NCI-H748 (cell line): ENCODE results near the gene ANKRD55.
"Not testable (repeated sequence)": the region's sequence is repeated elsewhere in the genome, so short reads cannot be mapped to it uniquely, and the experiment has no call there.

Experiments
- DNase-seq: peaks from one replicate; lab custom pipeline; 2025; ENCODE audit not compliant: unreplicated experiment; lab: John Stamatoyannopoulos, UW

Gene ANKRD55

DNA sequence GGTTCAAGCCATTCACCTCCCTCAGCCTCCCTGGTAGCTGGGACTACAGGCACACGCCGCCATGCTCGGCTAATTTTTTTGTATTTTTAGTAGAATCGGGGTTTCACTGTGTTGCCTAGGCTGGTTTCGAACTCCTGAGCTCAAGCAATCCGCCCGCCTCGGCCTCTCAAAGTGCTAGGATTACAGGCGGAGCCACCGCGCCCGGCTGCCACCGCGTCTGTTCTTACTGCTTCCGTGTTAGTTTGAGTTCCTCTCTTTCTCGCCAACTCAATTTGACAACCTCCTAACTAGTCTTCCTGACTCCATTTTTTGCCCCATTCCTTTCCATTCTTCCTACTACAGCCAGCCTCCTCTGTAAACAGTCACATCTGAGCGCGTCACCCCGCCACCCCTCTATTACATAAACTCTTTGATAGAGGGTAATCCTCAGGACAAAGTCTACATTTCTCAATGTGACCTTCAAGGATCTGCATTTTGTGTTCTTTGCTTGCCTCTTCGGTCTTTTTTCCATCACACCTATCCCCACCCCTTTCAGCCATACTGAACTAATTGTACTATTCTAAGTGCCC, 149.8 kb downstream of the ANKRD55 start:
- DNase-seq = no peak

DNA sequence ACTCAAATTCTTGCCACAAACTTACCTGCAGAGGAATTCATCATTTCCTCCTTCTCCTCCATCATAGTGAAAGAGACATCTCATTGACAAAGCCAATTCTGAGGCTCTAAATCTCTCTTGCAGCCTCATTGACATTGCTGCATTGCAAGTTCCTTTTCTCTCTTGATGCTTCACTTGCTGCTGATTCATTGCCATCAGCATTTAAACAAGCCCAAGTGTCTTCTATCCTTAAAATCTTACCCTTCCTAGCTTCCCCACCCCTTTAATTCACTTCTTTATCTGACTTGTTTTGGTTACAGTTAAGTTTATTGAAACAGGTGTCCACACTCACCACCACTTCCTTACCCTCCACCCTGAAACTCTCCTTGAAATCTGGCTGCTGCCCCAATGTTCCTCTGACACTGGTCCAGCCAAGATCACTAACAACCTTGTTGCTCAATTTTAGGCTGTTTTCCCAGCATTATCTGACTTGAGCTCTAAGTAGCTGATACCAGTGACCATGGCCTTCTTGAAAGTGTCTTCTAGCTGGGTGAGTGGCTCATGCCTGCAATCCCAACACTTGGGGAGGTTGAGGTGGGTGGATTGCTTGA, 152.0 kb downstream of the ANKRD55 start:
- not testable (repeated sequence) for DNase-seq

DNA sequence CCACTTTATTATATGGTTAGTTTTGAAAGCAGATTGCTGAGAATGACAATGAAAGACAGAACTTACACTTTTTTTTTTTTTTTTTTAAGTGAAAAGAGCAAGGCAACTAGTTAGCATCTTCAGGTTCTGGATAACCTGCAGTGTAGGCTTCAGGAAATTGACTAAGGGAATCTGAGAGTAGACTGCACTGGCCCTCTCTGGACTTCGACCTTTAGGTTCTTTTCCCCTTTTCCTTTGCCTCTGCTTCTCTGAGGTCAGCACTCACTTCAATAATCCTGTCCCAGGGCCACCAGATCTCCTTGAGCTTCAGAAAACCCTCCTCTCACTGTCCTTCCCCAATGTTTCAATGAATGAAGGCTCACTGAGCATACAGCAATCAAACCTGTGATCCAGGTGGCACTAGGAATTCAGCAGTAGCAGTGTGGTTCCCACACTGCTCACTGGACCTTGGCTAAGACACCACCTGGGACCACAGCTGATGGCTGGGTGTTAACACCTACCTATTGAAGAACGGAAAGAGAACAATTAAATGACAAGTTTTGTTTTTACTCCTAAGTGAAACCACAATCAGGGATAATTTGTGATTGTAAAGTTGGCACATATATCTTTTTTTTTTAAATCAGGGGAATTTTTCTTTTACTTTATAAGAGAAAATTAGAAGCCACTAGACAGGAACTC, 152.6 kb downstream of the ANKRD55 start:
- DNase-seq = no peak

DNA sequence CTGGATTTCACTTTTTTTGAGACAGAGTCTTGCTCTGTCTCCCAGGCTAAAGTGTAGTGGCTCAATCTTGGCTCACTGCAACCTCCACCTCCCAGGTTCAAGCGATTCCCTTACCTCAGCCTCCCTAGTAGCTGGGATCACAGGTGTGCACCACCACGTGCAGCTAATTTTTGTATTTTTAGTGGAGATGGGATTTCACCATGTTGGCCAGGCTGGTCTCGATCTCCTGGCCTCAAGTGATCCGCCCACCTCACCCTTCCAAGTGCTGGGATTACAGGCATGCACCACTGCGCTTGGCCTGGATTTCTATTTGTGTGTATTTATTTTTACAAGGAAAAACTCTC, 154.0 kb downstream of the ANKRD55 start:
- DNase-seq = not testable (repeated sequence)

DNA sequence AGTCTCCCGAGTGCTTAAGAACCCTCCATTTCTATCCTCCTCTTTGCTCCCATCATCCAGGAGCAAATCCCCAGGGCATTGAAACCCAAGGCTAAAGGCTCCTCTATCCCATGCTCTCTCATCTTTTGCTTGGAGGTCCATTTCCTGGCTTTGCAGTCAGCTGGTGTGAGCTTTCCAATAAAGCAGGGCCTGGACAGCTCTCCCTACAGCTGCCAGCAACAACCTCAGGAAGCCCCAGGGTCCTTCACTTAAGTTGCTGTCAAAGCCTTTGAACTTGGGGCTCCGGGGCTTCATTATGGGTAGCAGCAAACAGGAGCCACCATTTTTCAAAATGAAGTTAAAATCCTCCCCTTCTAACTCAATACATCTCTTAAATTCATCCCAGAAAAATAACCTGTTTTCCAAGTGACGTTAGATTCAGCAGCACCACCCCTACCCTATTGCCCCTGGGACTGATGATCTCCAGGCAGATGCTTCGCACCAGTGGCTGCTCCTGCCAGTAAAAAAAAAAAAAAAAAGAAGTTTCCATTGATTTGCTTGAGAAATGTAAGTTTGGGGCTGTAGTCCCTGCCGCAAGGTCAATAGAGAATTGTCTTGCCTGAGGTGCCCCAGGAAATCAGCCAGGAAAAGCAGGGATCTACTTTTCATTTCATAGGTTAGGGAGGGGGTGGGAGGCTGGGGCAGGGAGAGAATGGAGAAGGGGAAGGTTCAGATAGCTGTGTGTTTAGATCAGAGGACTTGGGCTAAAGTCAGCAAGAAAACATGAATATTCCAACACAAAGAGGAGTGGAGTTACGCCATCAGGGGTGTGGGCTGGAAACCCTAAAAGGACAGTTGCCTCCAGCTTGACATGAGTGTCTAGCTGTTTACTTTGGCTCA, 154.6 kb downstream of the ANKRD55 start:
- no peak for DNase-seq

DNA sequence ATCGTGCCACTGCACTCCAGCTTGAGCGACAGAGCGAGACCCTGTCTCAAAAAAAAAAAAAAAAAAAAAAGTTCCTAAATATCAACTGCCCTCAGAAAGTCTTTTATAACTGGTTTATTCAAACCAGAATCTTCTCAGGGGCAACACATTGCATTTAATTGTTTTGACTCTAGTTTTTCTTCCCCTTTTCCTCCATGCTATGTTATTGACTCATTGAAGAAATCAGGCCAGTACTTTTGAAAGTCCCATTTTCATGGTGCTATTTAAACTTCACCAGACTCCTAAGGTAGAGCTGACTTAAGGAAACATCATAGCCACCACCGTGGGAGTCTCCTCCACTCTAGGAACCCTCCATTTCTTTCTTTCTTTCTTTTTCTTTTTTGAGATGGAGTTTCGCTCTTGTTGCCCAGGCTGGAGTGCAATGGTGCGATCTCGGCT, 155.3 kb downstream of the ANKRD55 start:
- no peak for DNase-seq

DNA sequence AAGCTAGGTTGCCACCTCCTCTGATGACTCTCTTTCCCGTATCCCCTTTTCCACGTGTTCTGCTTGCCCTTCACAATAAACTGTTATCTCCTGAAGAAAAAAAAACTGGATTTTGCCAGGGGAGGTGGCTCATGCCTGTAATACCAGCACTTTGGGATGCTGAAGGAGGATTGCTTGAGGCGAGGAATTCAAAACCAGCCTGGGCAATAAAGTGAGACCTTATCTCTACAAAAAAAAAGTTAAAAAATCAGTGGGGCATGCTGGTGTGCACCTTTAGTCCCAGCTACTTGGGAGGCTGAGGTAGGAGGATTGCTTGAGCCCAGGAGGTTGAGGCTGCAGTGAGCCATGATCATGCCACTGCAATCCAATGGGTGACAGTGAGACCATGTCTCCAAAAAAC, 156.6 kb downstream of the ANKRD55 start:
- no peak for DNase-seq

DNA sequence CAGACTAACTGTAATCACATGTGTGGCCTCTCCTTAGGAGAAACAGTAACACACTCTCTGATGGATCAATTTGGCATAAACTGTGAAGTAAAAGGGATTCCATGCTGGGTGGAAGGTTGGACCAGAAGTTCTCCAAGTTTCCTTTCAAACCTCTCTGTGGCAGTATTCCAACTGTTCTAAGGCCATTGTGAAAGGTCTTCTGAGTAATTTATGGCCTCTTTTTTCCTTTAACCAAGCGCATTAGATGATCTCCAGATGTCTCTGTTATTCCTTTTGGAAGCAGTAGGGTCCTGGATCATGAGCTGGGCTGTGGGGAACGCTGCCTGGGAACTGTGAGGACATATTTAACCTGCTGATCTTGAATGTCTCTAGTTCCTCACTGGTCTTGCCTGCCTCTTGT, 157.8 kb downstream of the ANKRD55 start:
- DNase-seq = no peak

DNA sequence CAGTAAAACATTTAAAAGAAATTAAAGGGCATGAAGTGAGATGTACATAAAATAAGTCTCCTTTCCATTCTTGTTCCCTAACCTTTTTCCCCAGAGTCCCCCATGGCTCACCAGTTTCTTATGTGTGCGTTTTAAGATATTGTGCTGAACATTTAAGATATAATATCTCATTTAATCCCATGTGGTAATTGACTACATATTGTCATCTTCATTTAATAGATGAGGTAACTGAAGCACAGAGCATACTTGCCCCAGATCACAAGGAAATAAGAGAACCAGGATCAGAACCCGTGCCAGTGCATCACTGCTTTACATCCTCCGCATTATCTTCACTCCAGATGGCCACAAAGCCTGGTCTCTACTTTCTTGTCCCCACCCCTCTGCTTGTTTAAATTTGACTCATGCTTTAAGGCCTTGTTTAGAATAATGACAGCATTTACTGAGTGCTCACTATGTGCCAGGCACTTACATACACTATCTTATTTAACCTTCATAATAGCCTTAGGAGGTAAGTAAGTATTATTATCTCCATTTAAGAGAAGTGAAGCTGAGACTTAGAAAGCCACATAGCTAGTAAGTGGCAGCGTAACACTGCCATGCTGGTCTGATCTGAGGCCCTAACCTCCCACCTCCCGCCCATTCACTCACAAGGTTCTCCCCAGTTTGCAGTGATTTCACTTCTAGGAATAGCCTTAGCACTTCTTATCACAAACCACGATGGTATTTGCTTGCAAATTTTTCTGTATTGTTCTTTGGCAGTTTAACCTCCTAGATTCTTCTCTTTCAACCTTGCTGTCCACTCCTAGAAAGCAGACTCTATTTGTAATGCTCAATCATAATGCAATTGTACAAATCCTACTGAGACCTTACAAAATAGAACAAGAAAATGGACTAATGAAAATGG, 160.0 kb downstream of the ANKRD55 start:
- no peak for DNase-seq

DNA sequence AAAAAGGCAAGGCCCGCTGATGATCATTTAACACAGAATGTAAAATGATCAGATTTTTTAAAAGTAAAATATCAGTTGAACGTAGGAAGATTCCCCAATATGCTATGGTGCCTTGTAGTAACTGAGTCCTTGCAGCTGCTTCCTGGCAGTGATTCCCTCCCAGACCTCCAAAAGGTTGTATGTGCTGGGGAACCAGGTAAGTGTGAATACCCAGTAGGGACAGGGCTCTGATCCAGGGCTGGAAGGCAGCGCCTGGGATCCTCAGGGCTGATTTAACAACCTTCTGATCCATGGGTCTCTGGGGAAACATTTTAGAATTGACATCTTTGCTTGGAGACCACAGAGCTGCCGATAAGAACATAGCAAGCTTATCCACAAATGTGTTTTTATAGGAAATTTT, 161.7 kb downstream of the ANKRD55 start:
- no peak for DNase-seq

DNA sequence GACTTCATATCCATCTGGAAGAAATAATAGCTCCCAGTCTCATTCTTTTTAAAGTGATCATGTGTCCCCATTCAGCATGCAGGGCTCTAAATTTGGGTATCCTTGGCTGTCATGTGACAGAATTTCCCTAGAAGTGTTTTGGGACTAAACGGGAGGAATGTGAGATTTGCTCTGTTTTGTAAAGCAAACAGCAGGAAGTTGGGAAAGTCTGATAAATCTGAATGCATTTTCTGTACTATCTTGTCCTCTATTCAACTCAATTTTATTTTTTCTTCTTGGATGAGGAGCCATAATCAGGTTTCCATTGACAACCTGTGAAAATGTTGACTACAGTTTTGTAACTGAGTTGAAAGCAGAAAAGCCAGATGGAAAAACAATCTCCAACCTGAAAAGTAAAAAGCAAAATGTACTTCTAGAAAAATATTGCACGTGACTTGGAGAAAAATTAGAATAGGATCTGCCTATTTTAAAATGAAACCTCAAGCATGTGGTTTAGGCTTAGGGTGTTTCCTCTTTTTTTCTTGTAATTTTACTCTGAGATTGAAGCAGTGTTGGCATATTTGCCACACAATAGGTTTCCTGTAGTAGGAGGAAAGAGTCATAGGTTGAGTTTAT, 162.2 kb downstream of the ANKRD55 start:
- no peak for DNase-seq

DNA sequence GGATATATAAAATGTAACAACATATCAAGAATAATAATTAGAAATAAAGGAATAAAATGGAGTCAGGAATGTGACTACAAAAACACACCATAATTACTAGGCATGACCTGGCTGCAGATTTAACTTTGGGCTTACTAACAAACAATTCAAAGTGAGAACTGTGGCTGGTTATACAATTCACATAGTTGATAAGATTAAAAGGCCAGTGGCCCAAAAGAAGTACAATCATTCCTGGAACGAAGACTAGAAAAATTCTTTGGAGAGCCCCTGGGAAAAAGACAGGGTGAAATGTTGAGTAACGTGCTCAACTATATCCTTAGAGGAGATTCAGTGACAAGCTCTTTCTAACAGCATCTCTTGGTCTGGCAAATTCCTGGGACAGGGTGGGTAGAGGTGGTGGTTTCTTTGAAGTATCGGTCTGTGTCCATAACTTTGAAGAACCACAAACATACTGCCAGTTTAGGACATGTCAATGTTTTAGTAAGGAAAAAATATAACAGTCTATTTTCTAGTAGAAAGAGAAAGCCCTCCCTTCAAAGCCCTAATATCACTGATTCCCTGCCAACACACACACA, 163.4 kb downstream of the ANKRD55 start:
- DNase-seq = no peak

DNA sequence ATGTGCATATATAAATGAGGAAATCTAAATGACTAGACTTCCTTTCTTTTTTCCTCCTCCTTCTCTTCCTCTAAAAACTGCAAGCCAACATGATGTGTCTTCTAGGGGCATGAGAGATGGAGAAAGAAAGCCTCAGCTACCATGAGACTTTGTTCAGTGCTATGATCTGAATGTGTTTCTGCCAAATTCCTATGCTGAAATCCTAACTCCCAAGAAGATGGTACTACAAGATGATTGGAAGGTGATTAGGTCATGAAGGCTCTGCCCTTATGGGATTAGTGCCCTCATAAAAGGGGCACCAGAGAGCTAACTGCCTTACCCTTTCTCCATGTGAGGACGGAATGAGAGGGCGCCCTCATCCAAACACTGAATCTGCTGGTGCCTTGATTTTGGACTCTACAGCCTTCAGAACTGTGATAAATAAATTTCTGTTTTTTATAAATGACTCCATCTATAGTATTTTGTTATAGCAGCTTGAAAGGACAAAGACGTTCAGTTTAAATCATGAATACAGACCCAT, 166.1 kb downstream of the ANKRD55 start:
- DNase-seq = no peak

DNA sequence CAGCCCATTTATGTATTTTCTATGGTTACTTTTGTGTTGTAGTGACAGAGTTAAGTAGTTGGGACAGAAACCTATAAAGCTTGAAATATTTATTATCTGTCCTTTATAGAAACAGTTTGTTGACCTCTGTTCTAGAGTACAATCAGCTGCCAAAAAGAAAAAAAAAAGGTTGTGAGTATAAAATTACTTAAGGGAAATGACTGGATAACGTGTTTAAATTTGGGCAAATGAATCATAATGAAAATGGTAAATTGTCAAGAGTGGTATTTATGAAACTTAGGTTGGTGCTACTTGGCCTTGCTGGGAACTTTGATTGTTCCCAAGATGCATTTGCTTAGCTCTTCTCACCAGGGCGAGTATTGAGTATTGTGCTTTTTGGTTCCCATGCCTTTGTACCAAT, 168.1 kb downstream of the ANKRD55 start:
- no peak for DNase-seq

DNA sequence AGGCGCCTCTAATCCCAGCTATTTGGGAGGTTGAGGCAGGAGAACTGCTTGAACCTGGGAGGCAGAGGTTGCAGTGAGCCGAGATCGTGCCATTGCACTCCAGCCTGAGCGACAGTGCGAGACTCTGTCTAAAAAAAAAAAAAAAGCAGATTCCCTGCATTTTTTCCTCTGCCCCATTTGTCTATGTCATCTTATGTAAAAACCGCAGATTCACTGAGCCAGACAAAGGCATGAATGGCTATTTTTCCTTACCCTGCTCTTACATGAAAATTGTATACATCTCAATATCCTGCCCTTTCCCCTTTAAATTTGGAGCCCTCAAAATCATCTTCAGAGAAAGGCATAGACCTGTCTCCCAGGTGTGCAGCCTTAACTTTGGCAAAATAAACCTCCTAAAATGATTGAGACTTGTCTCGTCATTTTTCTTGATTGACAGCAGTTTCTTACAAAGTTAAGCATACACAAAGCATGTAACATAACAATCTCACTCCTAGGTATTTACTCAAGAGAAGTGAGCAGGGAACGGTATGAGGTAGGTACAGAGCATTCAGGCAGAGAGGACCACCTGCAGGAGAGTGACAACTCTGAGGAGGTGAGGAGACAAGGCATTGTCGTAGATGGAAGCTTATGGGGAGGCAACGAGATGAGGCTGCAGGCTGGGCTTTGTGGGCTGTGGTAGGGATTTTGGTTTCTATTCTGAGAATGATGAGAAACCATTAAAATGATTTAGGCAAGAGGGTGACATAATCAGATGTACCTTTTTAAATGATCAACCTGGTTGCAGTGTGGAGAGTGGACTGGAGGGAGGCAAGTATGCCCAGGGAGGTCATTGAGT, 172.6 kb downstream of the ANKRD55 start:
- DNase-seq = no peak

DNA sequence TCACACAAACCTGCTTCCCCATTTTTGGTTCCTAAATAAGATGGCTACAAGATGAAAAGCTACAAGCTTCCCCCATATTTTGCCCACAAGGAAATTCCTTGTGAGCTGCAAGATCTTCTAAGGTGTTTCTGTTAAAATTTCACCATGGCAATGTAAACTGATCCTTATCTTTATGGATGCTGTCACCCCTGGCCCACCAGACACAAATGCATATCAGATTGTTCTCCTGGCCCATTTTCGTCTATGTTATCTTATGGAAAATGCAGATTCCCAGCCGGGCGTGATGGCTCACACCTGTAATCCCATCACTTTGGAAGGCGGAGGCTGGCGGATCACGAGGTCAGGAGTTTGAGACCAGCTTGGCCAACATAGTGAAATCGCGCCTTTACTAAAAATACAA, 173.3 kb downstream of the ANKRD55 start:
- DNase-seq = no peak

DNA sequence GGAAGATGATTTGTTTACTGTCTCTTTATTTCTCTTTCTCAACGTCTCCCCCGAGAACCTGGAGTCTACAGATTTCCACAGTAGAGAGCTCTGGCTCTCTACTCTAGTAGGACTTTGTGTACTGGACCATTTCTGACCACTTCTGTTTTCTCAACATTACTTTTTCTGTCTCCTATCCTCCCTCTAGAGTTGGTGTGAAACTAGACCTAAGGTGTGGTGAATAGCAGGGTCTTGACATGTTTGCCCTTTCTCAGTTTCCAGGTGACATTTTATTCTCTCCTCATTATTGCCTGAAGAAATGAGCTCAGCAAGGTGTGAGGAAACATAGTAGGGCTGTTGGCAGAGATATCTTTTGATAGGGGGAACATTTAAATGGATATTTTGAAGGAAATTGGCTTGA, 176.3 kb downstream of the ANKRD55 start:
- DNase-seq = no peak

DNA sequence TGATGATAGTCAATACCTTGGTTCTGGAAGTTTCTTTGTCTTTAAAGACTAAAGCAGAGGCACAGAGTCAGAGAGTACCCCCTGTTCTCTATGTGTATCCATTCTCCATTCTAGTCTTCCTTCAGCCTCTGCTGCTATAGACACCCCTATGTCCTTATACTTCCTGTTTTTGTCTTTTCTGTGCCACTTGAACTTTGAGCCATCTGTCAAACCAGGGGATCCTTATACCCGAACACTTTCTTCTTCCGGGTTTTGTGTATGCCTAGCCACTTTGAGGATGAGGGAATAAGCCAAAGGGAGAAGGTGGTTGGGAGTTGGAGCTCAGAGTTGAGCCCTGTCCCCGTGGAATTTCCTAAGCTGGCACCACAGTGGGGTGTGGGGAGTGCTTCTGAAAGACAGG, 177.3 kb downstream of the ANKRD55 start:
- no peak for DNase-seq

DNA sequence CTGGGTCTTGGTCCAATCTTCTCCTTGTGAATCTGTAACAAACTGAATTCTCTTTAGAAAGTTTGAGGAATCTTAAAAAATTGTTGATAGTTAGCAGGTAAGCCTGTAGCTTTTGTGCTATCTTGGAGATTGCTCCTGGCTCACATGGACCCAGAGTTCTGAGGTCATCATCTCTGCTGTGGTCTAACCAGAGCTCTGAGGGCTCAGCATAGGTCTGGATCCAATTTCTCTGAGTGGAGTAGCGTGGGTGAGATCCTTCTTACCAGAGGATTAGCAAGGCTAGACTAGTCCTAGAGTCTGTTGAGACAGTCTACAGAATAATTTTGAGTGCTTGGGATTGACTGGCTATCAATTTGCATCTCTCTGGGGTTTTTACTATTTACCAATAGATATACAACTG, 177.8 kb downstream of the ANKRD55 start:
- no peak for DNase-seq
